Measurements from ENCODE around the gene CNPY1.
"Not testable (repeated sequence)": the region's sequence is repeated elsewhere in the genome, so short reads cannot be mapped to it uniquely, and the experiment has no call there.

Gene CNPY1

GRCh38 chr7:155577509-155577905, 31.1 kb upstream of the CNPY1 start:
- DNase-seq, result no peak

GRCh38 chr7:155576900-155577508, 30.6 kb upstream of the CNPY1 start:
- no peak for DNase-seq

GRCh38 chr7:155576416-155576815, 30.1 kb upstream of the CNPY1 start:
- no peak for DNase-seq

- DNase-seq, result no peak
These were observed 28.4 kb upstream of the CNPY1 start for GRCh38 chr7:155574556-155575290.

- no peak for DNase-seq
These were observed 25.4 kb upstream of the CNPY1 start for GRCh38 chr7:155571581-155572345.

- DNase-seq, result no peak
These were observed 24.6 kb upstream of the CNPY1 start for GRCh38 chr7:155570991-155571390.

- DNase-seq, result no peak
These were observed 24.0 kb upstream of the CNPY1 start for GRCh38 chr7:155570171-155570958.

GRCh38 chr7:155569681-155570080, 23.3 kb upstream of the CNPY1 start:
- no peak for DNase-seq

- DNase-seq, result no peak
These were observed 22.6 kb upstream of the CNPY1 start for GRCh38 chr7:155568842-155569494.

GRCh38 chr7:155568333-155568660, 21.9 kb upstream of the CNPY1 start:
- no peak for DNase-seq

GRCh38 chr7:155567646-155568332, 21.4 kb upstream of the CNPY1 start:
- no peak for DNase-seq

- DNase-seq, result no peak
These were observed 19.9 kb upstream of the CNPY1 start for GRCh38 chr7:155566011-155566836.

GRCh38 chr7:155565596-155565995, 19.2 kb upstream of the CNPY1 start:
- no peak for DNase-seq

- DNase-seq, result not testable (repeated sequence)
These were observed 16.6 kb upstream of the CNPY1 start for GRCh38 chr7:155562976-155563375.

GRCh38 chr7:155562106-155562505, 15.7 kb upstream of the CNPY1 start:
- DNase-seq, result no peak

GRCh38 chr7:155560982-155561686, 14.8 kb upstream of the CNPY1 start:
- DNase-seq, result no peak

- no peak for DNase-seq
These were observed 14.0 kb upstream of the CNPY1 start for GRCh38 chr7:155560196-155560885.

- DNase-seq, result no peak
These were observed 13.3 kb upstream of the CNPY1 start for GRCh38 chr7:155559519-155560108.

- DNase-seq, result no peak
These were observed 12.6 kb upstream of the CNPY1 start for GRCh38 chr7:155558961-155559360.
